Uterus (tissue), 4 donors: Measurements from ENCODE around the gene IGFN1. TPM values are rescaled to one million over a fixed set of nuclear protein-coding genes. Genes with fewer than 3 reads are reported as not detected.

Source experiments
- DNase-seq, 2 donors: peaks; one replicate each; pipeline ENCODE4 v3.0.0-alpha.2; 2019 to 2020
- H3K27ac ChIP-seq, 2 donors: fragments of 200-600 bp; sonication (generic); 1 replicate in 1 of 2; 2 replicates in 1 of 2; pipeline ENCODE4 v1.5.1; 2016 to 2018
- H3K27me3 ChIP-seq, 2 donors: fragments of 200-600 bp; sonication (generic); one replicate each; pipeline ENCODE4 v1.5.1; 2018 to 2019; ENCODE audit warnings: control low read depth in 1 of 2
- H3K36me3 ChIP-seq, 2 donors: fragments of 200-600 bp; sonication (generic); one replicate each; pipeline ENCODE4 v1.5.1; 2019; ENCODE audit warnings: control low read depth in 1 of 2
- H3K4me1 ChIP-seq, 2 donors: fragments of 200-600 bp; sonication (generic); one replicate each; pipeline ENCODE4 v1.5.1; 2018 to 2019; ENCODE audit warnings: control low read depth in 1 of 2
- H3K4me3 ChIP-seq, 2 donors: fragments of 200-600 bp; sonication (generic); 1 replicate in 1 of 2; 2 replicates in 1 of 2; pipeline ENCODE4 v1.5.1; 2018 to 2019; ENCODE audit warnings: mild to moderate bottlenecking in 1 of 2
- H3K9me3 ChIP-seq, 2 donors: fragments of 200-600 bp; sonication (generic); one replicate each; pipeline ENCODE4 v1.5.1; 2019; ENCODE audit warnings: control low read depth in 1 of 2
- POLR2A ChIP-seq, 2 donors: fragments of 450-650 bp; IDR thresholded peaks; one replicate each; pipeline ENCODE4 v1.6.1; 2016; ENCODE audit warnings: antibody characterized with exemption in 2 of 2, mild to moderate bottlenecking in 1 of 2, moderate library complexity in 1 of 2
- intact Hi-C: fragments of 100-400 bp; cut with DNase I; formaldehyde crosslinking; loops from one replicate; pipeline ENCODE4 v1.15.1; 2023; ENCODE audit warnings: low total_unique reads
- total RNA-seq, 4 donors: library from RNA; depleted of rRNA in 3 of 4; stranded (reverse); fragments of >200 nt in 3 of 4; gene quantifications; one replicate each; pipeline versions ENCODE4 v1.1.0 to v1.2.4, GENCODE V29; 2014 to 2023
- TF ChIP-seq, protein P1 (sequence below), 4 experiments: fragments of 200-600 bp in 2 of 4; fragments of 450-650 bp in 2 of 4; sonication (generic) in 2 of 4; IDR thresholded peaks; one replicate each; pipeline ENCODE4 v1.5.1; 2016 to 2019; ENCODE audit warnings: antibody characterized with exemption in 4 of 4, mild to moderate bottlenecking in 2 of 4, moderate library complexity in 1 of 4
- donor health status: DM: yes; HTN: yes; CAD: no.

IGFN1 gene
- 1 to 10 TPM in 2 of 4 donors, under 1 TPM in 1, not detected in 1; 0.51 to 5.4 (median 2.1) TPM for total RNA-seq

DNA sequence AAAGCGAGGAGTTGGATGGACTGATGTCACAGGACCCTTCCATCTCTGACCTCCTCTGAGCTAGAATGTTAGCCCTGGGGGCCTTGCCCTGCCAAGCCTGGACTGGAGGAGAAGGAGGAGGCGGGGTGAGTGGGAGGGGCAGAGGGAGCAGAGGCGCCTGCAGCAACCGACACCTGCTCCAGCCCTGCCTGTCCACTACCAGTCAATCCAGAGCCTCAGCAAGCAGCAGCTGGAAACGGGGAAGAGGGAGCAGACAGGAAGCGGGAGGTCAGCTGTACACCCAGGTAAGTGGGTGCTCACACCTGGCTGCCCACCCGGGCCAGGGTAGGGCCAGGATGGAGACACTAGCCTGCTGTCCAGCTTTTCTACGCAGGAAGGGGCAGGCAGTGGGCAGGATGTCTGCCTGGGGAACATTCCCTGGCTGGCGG is at the start of gene IGFN1:
Gene IGFN1, plus strand, starts transcription at position 201 of the 428 bp plus-strand sequence. CDS start 2,470 bp downstream, outside the sequence.
- intact Hi-C loops, result no loop called here
- no peak for TF ChIP-seq POLR2A (IDR thresholded peaks at IDR 0.05)
- TF ChIP-seq, protein P1, sequence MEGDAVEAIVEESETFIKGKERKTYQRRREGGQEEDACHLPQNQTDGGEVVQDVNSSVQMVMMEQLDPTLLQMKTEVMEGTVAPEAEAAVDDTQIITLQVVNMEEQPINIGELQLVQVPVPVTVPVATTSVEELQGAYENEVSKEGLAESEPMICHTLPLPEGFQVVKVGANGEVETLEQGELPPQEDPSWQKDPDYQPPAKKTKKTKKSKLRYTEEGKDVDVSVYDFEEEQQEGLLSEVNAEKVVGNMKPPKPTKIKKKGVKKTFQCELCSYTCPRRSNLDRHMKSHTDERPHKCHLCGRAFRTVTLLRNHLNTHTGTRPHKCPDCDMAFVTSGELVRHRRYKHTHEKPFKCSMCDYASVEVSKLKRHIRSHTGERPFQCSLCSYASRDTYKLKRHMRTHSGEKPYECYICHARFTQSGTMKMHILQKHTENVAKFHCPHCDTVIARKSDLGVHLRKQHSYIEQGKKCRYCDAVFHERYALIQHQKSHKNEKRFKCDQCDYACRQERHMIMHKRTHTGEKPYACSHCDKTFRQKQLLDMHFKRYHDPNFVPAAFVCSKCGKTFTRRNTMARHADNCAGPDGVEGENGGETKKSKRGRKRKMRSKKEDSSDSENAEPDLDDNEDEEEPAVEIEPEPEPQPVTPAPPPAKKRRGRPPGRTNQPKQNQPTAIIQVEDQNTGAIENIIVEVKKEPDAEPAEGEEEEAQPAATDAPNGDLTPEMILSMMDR (IDR thresholded peaks at IDR 0.05), result no peak
- DNase-seq, result no peak
- Histone ChIP-seq H3K27me3 (no peaks in the 10 kb centered on the region), H3K4me1 (peaks cover 0 to 5% of the 10 kb centered on the region in 2 donors), H3K4me3 (no peak within 1 kb of the TSS), H3K36me3 (no peaks in the 10 kb centered on the region), H3K9me3 (no peaks in the 10 kb centered on the region), H3K27ac (peak within 1 kb of the TSS in 1 of 2 donors; percentile 73)

DNA sequence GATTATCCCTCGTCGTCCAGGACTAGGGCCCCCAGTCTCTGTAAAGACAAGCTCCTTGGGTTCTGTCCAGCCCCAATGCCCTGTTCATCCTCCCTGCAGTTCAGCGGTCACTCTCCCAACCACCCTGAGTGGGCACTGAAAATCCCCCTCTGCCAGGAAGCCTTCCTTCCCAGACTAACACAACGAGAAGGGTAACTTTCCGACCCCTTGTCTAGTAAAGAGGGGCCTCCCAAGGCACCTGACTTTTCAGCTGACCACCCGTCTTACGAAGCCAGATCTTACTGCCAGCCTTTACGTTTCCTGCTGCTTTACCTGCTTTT is 49.7 kb upstream of the IGFN1 start:
- no peaks in the 10 kb centered on the region for H3K27me3 ChIP-seq
- intact Hi-C loops, result no loop called here
- no peaks in the 10 kb centered on the region for H3K9me3 ChIP-seq
- DNase-seq, result no peak
- no peaks in the 10 kb centered on the region for H3K36me3 ChIP-seq
- TF ChIP-seq, protein P1 (IDR thresholded peaks at IDR 0.05), result no peak
- no peak for TF ChIP-seq POLR2A (IDR thresholded peaks at IDR 0.05)
- peaks cover 0 to 7% of the 10 kb centered on the region in 2 donors for H3K4me1 ChIP-seq
- H3K4me3 ChIP-seq, result no peak overlapping the region
- H3K27ac ChIP-seq, result no peak overlapping the region

DNA sequence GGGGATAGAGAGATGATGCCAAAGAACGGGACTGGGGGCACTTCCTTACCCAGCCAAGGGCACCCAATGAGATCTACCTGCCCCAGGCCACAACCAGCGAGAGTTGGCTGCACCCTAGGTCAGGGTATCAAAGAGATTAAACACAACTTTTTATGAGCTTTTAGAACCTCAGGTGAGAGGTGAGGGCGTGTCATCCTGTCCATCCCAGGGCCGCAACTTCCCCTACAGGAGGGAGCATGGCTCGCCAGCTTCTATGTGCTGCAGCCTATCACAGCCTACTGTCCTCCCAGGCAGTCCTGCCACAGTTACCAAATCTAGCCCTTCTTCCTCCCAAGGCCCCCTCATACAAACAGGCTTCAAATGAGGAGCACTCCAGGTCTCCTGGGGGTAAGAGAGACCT is 49.2 kb upstream of the IGFN1 start:
- no peak overlapping the region for H3K27ac ChIP-seq
- no peak overlapping the region for H3K4me3 ChIP-seq
- no peak for DNase-seq
- H3K36me3 ChIP-seq, result no peaks in the 10 kb centered on the region
- H3K9me3 ChIP-seq, result no peaks in the 10 kb centered on the region
- intact Hi-C loops, result no loop called here
- TF ChIP-seq, protein P1 (IDR thresholded peaks at IDR 0.05), result no peak
- TF ChIP-seq POLR2A (IDR thresholded peaks at IDR 0.05), result no peak
- no peaks in the 10 kb centered on the region for H3K27me3 ChIP-seq
- peaks cover 0 to 7% of the 10 kb centered on the region in 2 donors for H3K4me1 ChIP-seq

DNA sequence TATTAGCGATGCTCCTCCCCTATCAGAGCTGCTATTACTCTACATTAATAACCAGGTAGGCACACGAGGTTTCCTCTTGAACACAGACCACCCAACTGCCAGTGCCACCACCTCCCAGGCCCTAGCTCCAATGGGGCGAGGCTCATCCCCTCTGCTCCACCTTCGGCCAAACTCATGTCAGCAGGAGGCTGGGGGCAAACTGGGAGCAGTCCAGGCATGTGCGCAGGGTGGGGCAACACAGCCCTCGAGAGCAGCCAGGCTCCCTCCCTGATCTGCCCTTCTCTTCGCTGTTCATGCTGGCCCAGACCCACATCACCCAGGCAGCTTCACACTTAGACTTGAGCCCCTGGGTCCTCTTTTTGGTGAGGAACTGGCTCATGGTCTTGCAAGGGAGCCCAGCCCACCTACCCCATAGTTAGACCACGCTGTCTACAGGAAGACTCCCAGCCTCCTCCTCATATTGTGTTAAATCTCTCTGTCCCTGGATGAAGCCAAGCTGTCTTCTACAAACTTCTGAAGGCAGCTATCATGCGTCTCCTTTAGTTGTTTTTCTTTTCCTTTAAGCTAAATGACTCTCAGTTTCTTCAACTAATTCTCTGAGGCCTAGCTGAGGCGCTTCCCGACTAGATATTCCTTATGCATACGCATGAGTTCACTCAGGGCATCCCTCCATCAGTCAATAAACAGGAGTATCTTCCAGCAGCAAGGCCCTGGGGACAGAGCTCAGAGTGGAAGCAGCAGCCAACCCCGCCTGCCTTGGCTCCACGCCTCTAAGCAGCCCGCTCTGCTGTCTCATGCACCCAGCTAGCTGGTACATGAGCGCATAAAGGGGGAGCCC is 48.4 kb upstream of the IGFN1 start:
- Histone ChIP-seq H3K27ac (no peak overlapping the region), H3K27me3 (no peaks in the 10 kb centered on the region), H3K4me1 (peaks cover 0 to 7% of the 10 kb centered on the region in 2 donors), H3K4me3 (no peak overlapping the region), H3K36me3 (no peaks in the 10 kb centered on the region), H3K9me3 (no peaks in the 10 kb centered on the region)
- DNase-seq, result peak in 1 of 2 donors; percentile 39
- intact Hi-C loops, result no loop called here
- no peak for TF ChIP-seq POLR2A (IDR thresholded peaks at IDR 0.05)
- TF ChIP-seq, protein P1 (IDR thresholded peaks at IDR 0.05), result no peak
